Stimulated activated CD8-positive, alpha-beta memory T cell treated with anti-CD3 and anti-CD28 coated beads, Interleukin-7, amount 100 ng/mL, for 24 hours (primary cell): ENCODE results near the gene SNAPC4.
A peak's percentile ranks its signal among the peaks of the same experiment; 100 is the strongest.
"Not testable (repeated sequence)": the region's sequence is repeated elsewhere in the genome, so short reads cannot be mapped to it uniquely, and the experiment has no call there.

ENCODE experiments used
- DNase-seq: peaks from one replicate; pipeline ENCODE4 v3.0.0-alpha.2; 2020; ENCODE audit warnings: low read depth

The SNAPC4 gene

DNA sequence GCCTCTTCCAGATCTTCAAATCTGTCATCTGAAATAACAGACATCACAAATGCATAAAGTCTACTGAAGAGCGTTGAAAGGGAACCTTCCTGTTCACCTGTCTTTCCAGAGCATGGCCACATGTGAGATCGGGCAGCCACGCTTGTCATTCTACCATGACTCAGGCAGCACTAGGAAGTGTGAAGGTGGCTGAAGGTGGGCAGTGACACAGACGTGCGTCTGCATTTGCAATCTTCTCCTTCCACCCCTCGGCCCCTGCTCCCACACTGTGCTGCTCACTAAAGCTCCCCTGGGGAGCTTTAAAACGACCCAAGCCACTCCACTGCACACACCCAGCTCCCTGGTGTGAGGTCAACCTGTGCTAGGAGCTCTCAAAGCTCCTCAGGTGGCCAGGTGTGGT lies 7.9 kb upstream of the SNAPC4 start:
- DNase-seq: no peak

DNA sequence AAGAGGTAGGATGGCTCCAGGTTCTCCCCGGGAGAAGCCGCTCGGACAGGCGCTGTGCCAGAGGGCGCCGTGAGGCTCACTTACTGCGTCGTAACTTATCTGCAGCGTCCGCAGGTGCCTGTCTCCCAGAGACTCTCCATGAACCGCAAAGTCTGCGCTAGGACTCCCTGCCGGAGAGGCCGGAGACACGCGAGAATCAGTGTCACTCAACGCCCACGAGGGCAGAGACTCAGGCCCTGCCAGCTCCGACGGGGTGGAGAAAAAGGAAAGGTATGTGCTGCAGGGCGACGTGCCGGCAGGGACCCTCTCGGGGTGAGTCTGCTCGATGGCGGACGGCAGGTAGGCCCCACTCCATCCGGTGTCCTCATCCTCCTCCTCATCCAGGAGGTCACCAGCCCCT lies 7.1 kb upstream of the SNAPC4 start:
- not testable (repeated sequence) for DNase-seq

DNA sequence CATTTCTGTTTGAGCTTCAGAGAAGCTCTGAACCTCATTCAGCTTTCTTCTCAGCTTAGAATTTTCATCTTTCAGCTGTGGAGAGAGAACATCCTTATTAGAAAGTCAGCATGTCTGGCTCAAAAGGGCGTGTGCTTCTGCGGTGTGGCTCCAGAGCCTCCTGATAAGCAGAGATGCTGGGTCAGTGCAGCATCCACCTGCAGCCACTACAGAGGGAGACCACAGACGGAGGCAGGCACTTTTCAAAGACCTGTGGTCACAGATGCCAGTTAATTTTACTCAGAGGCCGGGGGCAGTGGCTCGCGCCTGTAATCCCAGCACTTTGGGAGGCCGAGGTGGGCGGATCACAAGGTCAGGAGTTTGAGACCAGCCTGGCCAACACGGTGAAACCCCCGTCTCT lies 5.9 kb upstream of the SNAPC4 start:
- not testable (repeated sequence) for DNase-seq

DNA sequence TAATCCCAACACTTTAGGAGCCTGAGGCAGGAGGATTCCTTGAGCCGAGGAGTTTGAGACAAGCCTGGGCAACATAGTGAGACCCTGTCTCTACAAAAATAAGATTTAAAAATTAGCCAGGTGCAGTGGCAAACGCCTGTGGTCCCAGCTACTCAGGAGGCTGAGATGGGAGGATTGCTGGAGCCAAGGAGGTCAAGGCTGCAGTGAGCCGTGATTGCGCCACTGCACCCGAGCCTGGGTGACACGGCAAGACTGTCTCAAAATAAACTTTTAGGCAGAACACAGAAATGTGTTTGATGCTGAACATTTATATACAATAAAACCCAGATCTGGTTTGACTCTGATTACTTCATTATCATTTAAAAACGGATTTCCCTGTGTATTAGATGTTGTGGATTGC lies 5.5 kb upstream of the SNAPC4 start:
- no peak for DNase-seq

DNA sequence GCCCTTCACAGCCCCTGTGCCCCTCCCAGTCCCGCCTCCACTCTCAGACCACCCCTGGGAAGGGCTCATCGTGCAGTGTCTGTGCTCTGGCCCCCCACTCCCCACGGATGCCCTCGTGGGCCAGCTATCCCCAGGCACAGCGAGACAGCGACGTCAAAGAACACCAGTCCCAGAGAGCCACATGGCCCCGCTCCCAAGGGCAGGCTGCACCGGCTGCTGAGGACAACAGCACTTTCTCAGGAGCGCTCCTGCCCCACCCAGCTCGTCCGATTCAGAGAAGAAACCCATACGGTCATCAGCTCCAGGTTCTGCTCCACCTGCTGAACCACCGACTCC lies 4.8 kb upstream of the SNAPC4 start:
- DNase-seq: no peak

DNA sequence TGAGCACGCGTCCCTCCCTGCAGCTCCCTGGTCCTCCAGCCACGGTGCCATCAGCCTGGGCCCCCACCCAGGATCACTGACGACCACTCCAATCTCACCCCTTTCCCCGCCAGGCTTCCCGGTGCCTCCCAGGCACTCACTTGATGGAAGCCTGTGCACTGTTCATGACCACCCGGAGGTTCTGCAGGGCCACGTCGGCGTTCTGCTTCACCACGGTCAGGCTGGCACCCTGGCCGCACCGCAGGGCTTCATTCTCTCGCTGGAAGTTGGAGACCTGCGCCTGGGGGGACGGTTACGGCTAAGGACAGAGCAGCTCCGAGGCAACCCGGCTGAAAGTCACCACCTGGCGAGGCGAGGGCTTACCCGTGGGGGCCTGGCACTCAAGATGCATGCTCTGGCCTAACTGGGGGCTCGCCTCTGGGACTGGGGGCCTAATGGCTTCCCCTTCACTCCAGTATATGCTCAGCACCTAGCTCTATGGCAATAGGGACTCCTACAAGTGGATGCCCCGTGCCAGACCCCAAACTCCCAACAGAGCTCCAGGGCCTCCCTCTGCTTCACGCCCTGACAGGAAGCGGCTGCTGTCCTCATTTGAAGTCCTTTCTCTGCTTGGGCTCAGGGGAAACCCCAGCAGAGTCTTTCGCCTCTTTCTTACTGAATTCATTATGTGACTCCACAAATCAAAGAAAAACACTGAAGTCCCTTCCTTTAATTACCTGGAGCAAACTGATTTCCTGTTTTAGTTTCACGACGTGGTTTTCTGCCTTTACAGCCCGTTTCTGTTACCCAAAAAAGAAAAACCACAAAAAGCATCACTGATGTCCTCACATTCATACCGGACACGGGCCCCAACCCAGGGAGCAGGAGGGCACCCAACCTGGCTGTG lies 4.2 kb upstream of the SNAPC4 start:
- DNase-seq: no peak

DNA sequence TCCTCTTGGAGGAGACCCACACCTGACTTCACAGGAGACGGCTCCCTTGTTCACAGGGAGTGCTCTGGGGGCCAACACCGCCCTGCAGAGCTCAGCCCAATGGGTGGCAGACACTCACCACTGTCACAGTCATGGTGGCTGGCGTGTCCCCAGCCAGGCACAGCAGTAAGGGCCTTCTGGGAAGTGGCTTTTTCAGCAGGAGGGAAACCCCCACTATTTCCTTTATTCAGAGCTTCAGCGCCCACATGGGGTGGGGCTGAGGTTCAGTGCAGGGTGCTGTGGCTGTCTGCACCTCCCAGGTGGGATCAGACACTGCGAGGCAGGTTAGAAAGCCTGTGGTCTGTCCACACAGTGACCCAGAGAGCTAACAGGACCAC lies 3.6 kb upstream of the SNAPC4 start:
- DNase-seq: peak; percentile 41

DNA sequence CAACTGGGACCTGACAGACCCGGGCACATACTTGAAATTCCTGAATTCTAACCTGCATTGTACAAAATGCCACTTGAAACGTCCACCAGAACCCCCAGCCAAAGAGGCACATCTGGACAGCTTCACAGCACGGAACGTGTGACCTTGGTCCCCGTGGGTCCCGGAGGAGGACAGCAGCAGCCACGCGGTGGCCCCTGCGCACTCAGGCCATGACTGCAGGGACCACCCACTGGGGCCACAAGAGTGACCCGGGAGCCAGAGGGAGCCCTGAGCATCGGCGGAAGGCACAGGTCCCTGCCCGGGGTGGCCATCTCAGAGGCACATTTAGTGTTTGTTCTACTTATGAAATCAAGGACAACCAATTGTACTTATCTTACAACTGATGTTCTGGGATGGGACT lies 2.1 kb upstream of the SNAPC4 start:
- no peak for DNase-seq

DNA sequence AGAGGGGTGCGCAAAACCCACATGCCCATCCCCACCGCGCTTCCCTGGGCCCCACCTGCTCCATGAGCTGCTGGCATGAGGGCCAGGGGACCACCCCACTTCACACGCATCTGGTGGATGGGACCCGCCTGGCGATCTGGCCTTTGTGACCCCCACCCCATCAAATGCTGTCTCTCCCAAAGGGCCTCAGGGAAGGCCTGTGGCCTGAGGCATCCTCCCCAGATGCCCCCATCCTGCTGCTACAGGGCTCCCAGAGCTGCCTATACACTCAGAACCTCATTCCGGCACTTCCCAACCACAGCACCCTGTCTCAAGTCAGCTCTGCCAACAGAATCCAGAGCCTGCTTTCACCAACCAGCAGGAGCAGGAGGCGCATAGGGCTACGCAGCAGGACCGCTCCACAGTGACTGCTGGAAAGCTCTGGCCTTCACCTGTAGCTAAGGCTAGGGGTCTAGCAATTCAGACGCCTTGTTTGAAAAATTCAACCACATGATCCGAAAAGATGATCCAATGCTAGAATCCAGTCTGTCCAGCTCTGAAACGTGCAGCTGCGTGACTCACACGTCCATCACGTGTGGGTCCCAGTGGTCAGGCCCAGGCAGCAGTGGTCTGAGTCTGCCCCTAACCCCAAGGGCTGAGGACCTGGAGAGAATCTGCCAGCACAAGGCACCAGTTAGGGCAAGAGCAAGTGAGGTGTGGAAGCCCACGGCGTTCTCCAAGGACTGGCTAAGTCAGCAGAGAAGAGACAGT lies 1.4 kb upstream of the SNAPC4 start:
- no peak for DNase-seq

DNA sequence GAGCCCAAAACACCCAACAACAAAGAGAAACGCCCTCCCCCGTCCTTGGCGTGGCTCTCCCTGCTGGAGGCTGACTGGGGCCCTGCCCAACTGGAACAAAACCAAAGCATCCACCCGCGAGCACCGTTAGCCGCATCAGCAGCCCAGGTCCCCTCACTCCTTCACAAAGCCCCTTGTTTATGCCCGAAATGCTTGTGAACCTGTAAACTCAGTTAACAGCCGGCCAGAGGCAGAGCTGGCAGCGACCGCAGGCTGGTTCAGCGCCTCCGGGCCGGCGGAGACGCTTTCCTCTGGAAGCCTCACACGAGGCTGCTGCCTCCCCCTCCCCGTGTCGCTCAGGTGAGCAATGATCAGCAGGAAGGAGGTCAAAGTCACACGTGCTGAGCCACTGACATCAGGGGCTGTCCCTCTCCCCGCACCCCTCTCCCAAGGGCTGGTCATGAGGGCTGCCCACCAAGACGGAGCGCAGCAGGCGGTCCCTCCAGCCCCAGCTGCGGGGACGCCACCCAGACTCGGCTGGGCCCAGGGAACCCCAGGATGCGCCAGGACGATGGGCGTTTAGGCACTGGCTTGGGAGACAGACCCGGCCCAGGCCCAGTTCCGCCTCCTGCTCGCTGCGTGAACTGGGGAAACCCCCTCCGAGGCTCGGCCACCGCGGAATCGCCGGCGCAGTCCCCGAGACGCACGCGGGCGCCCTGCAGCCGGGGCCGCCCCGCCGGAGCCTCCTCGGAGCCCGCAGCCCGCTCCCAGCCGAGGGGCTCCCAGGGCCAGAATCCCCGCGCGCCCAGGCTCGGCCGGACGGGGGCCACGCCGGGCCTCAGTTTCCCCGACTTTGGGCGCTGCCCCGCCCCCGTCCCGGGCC lies 563 bp downstream of the SNAPC4 start:
- no peak for DNase-seq

DNA sequence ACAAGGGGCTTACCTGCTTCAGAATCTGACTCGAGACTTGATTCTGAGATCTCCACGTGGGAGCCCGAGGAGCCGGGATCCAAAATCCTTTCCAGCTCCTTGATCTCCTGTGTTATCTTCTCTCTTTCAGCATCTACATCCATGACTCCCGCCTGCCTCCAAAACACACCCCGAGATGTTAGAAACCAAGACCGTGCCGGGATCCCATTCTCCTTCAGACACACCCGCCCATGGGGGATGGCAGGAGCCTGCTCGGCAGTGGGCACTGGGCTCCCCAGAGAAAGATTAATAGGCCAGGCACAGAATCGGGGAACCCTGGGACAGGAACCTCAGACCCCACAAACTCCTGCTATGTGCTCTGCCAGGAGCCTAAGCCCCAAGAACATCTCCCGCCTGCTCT lies 1.7 kb downstream of the SNAPC4 start:
- DNase-seq: no peak

DNA sequence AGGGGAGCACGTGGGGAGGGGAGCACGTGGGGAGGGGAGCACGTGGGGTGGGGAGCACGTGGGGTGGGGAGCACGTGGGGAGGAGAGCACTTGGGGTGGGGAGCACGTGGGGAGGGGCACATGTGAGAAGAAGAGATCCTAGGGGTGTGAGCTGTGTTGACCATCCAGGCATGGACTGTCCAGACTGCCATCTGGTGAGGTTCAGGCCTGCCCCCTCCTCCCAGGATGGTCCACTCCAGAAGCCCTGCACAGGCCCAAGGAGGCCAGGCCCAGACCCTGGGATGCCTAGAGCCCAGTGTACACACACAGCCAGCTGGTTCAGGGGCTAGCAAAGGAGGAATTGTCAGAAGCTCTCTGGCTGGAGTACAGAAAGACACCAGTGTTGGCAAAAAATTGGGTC lies 2.3 kb downstream of the SNAPC4 start:
- DNase-seq: no peak

DNA sequence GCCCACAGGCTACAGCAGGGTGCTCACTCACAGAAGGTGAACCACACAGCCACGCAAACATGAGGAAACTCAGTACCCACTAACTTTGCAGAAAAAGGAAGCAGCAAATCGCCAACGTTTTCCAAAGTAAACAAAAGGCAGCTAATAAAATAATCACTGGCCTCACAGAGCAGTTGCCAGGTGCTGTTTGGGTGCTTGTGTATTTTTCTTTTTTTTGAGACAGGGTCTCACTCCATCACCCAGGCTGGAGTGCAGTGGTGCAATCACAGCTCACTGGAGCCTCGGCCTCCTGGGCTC lies 3.8 kb downstream of the SNAPC4 start:
- DNase-seq: no peak

DNA sequence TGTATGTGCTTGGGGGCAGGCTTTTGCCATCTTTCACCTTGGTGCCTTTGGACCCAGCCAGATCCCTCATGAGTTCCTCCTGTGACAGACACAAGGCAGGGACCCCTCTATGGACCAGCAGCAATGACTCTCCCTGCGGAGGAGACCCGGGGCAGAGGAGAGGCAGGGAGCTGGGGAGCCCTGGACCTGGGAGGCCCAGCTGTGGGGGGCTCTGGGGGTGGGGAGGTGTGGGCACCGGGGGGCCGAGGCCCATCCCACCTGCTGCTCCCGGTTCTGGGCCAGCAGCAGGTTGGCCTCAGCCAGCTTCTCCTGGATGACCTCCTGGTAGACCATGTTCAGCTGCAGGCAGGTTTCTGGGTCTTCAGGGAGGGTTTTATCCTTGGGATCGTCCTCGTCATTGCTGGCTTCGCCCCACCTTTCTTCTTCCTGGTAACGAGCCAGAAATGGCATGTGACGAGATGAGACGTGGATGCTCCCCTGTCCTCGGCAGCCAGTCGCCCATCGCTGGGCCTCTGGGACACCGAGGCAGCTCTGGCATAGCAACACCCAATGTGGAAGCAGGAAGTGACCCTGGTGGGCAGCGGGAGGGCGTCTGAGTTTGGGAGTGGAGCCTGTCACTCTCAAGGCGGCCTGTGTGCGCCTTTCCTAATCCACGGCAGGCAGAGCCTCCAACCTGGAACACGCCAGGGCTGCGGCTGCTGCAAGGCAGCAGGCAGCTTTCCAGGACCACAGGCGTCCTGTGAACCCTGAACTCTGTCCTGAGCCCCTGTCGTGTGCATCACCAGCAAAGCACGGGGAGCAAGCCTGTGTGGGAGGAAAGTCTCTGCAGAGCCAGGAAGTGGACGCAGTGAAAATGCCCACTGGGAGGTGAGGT lies 4.4 kb downstream of the SNAPC4 start:
- DNase-seq: no peak

DNA sequence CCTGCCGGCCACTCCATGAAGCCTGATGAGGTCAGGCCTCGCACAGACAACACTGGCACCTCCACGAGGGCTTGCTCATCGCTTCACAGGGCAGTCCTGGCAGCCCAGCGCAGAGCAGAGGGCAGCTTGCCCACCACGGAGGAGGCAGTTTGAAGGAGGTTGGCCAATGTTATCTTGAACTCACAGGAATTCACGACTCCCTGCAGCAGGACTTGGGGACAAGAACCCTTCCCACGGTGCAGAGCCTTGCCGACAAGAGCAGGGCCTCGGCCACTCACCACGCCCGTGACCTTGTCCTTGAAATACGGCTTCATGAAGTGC lies 5.0 kb downstream of the SNAPC4 start:
- no peak for DNase-seq

DNA sequence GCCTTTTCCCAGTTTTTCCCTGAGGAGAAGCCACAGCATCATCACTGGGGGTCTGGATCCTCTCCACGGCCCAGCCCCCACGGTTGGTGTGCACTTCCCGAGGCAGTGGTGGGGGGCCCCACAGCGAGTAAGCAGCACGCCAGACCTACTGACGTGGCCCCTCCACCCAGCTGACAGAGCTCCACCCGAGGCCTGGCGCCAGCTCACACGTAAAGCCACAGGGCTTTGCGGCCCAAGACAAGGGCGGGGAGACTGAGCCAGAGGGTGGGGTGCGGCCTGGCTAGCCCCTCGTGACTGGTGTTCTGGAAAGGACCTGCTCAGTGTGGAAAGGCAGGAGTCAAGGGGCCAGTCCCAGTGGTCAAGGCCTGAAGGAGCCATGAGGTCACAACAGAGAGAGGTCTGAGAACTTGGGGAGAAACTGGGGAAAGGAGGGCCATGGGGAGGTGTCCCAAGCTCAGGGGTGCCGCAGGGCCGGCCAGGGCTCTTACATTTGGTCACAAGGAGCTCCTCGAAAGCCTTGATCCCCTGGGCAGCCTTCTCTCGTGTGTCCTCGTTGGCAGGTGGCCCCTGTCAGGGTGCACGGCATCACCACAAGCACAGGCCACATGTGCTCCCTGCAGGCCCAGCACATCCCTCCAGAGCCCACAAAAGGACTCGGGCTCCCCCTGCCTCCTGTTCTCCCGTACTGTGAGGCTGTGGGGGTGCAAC lies 5.5 kb downstream of the SNAPC4 start:
- no peak for DNase-seq

DNA sequence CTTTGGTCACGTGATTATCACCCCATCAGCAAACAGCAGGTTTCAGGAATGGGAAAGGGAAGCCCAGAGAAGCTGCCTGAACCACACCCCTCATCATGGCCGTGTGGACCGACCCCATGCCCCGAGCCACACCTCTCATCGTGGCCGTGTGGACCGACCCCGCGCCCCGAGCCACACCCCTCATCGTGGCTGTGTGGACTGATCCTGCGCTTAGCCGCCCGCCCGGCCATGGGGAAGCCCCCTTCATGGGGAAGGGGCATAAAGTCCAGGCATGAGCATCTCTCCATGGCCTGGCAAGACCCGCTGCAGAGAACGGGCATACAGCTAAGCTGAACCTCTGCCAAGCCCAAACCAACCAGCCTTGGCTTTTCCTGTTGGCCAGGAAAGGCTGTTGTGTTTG lies 6.4 kb downstream of the SNAPC4 start:
- DNase-seq: no peak

DNA sequence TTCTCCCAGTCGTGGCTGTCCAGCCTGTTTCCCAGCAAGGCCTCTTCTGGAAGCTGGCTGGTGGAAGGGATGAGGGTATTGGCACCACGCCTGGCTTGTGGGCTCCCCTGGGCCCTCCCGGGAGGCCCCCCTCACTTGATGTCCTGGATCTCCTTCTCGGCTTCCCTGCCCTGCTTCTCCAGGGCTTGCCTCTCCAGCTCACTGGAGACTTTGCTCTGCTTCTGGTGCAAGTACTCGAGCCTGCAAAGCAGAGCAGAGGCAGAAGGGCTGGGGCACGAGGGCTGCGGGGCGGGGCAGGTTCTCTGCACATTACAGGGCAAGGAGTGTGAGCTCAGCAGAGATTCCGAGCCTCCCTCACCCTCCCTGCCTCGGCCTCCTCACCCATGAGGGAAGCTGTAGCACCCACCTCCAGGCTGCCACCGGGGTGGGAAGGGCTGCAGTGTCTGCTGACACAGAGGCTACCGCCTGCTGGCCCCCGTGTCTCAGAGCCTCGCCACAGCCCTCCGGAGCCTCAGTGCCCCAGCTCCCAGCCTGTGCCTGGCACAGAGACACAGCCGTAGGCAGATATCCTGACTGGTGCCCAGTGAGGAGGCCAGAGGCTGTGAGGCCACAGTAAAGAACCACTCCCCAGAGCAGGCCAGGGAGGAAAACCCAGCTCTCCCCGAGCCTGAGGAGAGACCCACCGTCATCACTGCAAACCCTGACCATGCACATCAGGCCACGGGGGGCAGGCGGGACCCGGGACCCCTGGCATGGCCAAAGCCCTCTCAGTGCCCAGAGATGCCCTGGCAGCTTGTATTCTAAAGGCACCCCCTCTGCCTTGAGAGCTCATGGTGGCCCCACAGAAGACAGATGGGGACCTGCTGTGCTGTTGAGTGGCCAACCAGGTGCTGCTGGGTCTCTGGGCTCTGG lies 7.2 kb downstream of the SNAPC4 start:
- no peak for DNase-seq

DNA sequence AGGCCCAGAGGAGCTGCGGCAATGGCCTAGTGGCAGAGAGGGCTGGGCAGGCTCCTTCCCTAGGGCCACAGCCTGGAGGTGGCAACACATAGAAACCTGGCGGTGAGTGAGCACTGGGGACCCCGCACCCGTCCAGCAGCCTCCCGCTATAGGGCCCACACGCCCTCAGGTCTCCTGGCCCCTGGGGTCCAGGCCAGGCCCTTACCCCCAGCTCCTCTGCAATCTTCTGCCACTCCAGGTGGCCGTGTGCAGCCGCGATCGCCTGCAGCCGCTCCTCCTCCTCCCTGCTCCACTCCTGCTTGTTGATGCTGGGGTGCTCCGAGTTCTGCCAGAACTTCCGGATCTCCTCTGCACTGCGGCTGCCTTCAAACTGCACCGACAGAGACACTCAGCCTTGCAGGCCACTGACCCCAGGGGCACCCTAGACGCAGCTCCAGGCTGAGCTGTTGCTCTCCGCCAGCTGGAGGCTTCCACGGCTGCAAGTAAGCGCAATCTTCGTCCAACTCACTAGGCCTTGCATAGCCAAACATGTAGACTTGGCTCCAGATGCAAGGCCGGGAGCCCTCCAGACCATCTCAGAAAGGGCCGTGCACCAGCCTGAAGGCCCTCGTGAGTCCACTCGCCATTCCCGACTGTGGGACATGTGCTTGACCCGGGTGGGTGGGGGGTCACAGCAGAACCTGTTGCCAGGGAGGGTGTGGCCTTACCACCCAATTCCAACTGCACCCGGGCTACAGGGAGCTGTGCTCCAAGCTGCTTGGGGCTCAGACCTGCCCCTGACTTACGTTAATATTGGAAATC lies 8.0 kb downstream of the SNAPC4 start:
- DNase-seq: no peak

DNA sequence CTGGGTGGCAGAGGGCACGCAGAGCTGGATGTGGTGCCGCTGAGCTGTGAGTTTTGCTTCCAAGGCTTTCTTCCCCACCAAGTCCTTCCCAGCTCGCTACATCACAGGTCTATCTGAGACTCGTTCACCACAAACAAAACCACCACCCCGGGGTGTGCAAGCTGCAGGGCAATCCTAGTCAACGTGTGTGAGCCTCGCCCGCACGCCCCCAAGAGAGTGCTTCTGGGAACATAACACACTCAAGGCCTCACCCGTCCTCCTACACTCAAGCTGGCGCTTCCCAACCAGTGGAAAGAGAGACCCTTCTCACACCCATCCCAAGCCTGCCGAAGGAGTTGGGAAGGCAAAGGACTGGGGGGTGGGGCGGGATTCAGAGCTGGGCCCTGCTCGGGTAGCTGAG lies 10.6 kb downstream of the SNAPC4 start:
- no peak for DNase-seq
